ENCODE measurements around the gene SLC22A12.

The SLC22A12 gene

GRCh38 chr11:64562723-64563351, 28.2 kb upstream of the SLC22A12 start:
- DNase-seq (ENCODE audit: low read depth): no peak

- DNase-seq (ENCODE audit: low read depth): no peak
Observed at GRCh38 chr11:64563966-64564365, 27.1 kb upstream of the SLC22A12 start.

GRCh38 chr11:64564419-64564818, 26.6 kb upstream of the SLC22A12 start:
- DNase-seq (ENCODE audit: low read depth): no peak

GRCh38 chr11:64564947-64565889, 25.8 kb upstream of the SLC22A12 start:
- no peak for DNase-seq (ENCODE audit: low read depth)

- DNase-seq (ENCODE audit: low read depth): no peak
Observed at GRCh38 chr11:64566042-64566914, 24.7 kb upstream of the SLC22A12 start.

GRCh38 chr11:64566915-64567891, 23.8 kb upstream of the SLC22A12 start:
- DNase-seq (ENCODE audit: low read depth): no peak

- no peak for DNase-seq (ENCODE audit: low read depth)
Observed at GRCh38 chr11:64568041-64568571, 22.9 kb upstream of the SLC22A12 start.

- no peak for DNase-seq (ENCODE audit: low read depth)
Observed at GRCh38 chr11:64568584-64569140, 22.4 kb upstream of the SLC22A12 start.

- DNase-seq (ENCODE audit: low read depth): no peak
Observed at GRCh38 chr11:64569300-64569970, 21.6 kb upstream of the SLC22A12 start.

GRCh38 chr11:64570341-64570740, 20.7 kb upstream of the SLC22A12 start:
- DNase-seq (ENCODE audit: low read depth): no peak

GRCh38 chr11:64571050-64571409, 20.0 kb upstream of the SLC22A12 start:
- no peak for DNase-seq (ENCODE audit: low read depth)

GRCh38 chr11:64571410-64572091, 19.5 kb upstream of the SLC22A12 start:
- DNase-seq (ENCODE audit: low read depth): no peak

GRCh38 chr11:64572143-64572542, 18.9 kb upstream of the SLC22A12 start:
- no peak for DNase-seq (ENCODE audit: low read depth)

GRCh38 chr11:64577202-64577601, 13.8 kb upstream of the SLC22A12 start:
- DNase-seq (ENCODE audit: low read depth): no peak

GRCh38 chr11:64580412-64580811, 10.6 kb upstream of the SLC22A12 start:
- no peak for DNase-seq (ENCODE audit: low read depth)

- DNase-seq (ENCODE audit: low read depth): no peak
Observed at GRCh38 chr11:64581057-64581523, 9.9 kb upstream of the SLC22A12 start.

- DNase-seq (ENCODE audit: low read depth): no peak
Observed at GRCh38 chr11:64582885-64583284, 8.1 kb upstream of the SLC22A12 start.

GRCh38 chr11:64583296-64584262, 7.4 kb upstream of the SLC22A12 start:
- DNase-seq (ENCODE audit: low read depth): no peak
